Activated CD4-positive, CD25-positive, alpha-beta regulatory T cell treated with anti-CD3 and anti-CD28 coated beads, Interleukin-2, amount 50 U/mL, for 16 hours (primary cell): Measurements from ENCODE around the gene C1orf122.

ENCODE experiments used
- DNase-seq: peaks from one replicate; pipeline ENCODE4 v3.0.0-alpha.2; 2020; ENCODE audit warnings: low read depth, low spot score

Gene C1orf122

DNA sequence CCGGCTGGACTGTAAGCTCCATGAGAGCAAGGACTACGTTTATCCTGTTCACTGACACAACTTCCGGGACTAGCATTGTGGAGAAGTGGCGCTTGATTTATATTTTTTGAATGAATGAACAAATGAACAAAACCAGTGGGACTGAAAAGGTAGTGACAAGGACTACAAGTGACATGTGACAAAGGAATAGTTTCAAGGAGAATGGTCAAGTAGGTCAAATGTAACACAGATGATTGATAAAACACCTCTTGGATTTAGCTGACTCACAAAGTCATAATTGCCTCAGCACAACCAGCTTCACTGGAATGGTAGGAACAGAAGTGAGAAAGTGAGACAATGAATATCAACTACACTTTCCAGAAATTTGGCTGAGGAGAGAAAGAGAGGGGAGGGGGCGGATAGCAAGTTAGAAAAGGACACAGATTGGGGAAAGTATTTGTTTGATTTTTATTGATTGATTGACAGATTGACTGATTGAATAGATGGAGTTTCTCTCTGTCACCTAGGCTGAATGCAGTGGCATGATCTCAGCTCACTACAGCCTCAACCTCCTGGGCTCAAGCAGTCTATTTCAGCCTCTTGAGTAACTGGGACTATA is 37.6 kb downstream of the C1orf122 start:
- DNase-seq: no peak

DNA sequence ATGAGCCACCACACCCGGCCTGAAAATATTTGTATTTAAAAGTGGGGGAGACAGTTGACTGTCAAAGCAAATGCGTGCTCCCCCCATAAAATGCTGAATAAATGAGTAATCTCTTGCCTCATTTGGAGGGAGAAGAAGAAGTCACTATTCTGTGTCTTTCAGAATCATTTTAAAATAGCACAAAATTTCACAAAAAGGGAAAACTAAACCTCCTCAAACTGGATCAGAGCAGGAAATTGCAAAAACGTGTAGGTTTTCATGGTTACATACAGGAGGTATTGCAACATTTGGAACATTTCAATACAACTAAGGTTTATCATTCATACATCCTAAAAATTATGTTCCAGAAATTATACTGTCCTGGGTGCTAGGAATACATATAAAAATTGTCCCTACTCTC is 38.2 kb downstream of the C1orf122 start:
- no peak for DNase-seq

DNA sequence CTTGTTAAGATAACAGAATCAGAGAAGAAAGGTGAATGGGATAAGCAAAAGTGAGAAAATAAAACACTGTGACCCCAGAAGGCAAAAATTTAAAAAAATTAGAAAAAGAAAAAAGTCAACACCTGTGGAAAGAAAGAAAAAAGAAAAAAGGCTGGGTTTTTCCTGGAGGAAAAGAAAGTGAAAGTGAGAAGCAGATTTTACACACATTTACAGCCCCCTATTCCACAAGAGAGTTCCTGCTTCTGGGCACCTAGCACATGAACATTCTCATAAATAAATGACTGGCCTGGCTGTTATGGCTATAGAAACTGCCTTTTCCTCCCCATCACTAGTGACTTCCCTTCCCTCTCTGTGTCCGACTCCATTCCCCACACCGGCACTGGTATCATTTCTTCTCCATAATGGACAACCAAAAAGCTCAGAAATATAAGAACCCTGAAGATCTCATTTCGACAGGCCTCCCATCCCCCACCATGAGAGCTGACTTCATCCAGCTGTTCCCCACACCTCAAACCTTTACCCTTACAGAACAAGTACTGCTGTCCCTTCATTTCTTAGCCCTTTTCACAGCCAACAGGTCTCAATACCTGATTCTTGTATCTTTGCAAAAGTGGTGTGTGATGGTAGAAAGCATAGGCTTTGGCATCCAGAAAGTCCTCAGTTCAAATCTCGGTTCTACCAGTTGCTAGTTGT is 39.2 kb downstream of the C1orf122 start:
- DNase-seq: no peak

DNA sequence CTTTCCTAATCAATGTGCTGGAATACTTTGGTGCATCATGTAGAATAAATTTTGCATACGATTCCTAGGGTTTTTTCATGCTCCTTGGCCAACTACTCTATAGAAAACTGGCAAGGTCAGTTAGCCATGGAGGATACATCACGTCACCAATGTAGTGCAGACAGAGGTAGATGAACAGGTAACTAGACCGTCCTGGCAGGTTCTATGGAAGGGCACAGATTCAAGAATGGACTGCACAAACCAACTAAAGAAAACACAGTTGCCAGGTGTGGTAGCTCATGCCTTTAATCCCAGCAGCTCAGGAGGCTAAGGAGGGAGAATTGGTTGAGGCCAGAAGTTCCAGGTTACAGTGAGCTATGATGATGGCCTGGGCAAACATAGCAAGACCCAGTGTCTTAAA is 41.9 kb downstream of the C1orf122 start:
- no peak for DNase-seq

DNA sequence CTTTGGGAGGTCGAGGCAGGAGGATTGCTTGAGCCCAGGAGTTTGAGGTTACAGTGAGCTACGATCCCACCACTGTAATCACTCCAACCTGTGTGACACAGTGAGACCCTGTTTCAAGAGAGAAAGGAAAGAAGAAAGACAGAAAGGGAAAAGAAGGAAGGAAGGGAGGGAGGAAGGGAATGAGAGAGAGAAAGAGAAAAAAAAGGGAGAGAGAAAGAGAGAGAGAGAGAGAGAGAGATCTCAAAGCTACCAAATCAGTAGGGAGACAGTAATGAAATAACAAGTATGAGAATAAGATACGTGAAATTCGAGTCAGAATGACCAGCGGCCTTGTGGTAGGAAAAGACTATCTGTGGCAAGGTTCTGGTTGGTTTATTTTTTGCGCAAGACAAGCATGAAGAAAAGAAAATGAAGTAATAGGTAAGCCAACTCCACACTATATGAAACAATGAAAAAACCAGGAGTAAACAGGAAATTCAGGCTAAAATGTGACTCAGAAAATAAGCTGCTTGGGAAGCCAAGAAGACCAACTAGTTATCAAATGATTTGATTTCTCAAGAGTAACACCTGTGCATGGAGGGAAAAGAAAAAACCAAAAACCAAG is 42.9 kb downstream of the C1orf122 start:
- DNase-seq: no peak

DNA sequence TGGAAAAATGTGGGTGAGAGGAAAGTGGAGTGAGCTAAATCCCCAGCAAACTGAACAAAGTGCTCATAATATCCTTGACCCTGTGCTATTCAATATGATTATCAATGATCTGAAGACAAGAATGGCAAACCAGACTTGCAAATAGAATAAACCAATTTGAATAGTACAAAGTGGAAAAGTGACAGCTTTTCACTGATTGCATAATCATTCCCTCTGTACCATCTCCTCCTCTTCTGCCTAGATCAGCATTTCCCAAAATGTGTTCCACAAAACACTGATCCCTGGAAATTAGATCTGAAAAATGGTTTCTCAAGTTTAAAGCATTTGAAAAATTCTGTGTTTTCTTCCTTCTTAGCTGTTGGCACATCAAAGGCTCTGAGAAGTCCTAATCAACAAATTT is 43.7 kb downstream of the C1orf122 start:
- no peak for DNase-seq

DNA sequence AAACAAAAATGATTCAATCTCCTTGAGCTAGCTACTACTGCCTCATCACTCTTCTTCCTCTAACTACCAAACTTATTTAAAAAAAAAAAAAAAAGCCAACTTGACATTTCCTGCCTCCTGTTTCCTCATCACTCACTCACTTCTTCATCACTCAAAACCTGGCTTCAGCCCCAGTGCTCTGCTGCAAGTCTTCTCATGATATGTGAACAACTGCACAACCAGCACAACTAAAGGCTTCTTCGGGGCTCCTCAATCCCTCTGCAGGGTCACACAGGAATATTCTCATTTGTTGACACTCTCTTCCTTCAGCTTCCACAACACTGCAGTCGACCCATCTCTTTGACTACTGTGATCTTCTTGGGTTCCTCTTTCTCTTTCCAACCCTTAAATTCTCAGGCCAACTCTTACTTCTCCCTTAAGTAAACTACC is 44.2 kb downstream of the C1orf122 start:
- no peak for DNase-seq

DNA sequence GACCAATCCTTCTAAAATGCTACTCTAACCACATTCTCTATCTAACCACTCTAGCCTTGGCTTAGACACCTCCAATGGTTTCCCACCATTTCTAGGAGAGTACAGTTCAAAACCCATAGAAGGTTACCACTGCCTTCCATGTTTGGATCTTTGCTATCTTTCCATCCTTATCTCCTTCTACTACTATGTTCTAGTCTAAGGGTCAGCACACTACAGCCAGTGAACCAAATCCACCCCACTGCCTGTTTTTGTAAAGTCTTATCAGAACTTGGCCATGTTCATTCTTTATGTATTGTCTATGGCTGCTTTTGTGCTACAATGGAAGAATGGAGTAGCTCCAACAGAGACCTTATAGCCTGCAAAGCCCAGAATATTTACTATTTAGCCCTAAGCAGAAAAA is 45.6 kb downstream of the C1orf122 start:
- DNase-seq: no peak

DNA sequence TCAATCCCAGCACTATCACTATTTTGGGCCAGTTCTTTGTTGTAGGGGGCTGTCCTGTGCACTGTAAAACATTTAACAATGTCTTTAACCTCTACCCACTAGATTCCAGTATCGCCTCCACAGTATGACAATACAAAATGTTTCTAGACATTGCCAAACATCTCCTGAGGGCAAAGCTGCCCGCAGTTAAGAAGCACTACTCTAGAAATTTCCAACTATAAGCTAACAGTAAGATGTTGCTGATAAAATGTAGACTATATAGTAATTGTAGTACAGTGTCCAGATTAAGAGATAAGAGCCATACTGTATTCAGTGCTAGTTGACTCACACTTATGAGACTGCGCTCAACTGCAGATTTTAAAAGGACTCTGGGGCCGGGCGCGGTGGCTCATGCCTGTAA is 46.8 kb downstream of the C1orf122 start:
- DNase-seq: no peak
